ENCODE results near the gene ATE1. TPM values are rescaled to one million over a fixed set of nuclear protein-coding genes. Genes with fewer than 3 reads are reported as not detected.

The ATE1 gene
- total RNA-seq, 1 experiment from 2014 or later = 21.1 TPM

DNA sequence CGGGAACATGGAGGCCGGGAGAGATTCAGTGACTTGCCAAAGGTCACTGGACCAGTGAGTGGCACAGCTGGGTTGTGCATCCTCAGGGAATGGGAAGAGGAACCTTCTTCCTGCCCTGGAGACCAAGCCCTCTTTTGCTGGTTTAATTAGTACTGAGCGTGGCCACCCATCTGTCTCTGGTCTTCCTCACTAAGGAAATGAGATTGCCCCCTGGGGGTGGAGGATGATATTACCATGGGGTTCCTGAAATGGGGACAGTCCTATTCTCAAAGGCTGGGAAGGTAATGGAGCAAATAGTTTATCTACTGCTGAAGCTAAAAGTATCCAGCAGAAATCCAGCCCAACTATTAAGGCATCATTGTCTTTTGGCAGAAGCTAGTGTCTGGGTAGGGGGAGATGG lies 231.0 kb downstream of the ATE1 start:
- peak; percentile 15 for DNase-seq (ENCODE audit: low read depth)

DNA sequence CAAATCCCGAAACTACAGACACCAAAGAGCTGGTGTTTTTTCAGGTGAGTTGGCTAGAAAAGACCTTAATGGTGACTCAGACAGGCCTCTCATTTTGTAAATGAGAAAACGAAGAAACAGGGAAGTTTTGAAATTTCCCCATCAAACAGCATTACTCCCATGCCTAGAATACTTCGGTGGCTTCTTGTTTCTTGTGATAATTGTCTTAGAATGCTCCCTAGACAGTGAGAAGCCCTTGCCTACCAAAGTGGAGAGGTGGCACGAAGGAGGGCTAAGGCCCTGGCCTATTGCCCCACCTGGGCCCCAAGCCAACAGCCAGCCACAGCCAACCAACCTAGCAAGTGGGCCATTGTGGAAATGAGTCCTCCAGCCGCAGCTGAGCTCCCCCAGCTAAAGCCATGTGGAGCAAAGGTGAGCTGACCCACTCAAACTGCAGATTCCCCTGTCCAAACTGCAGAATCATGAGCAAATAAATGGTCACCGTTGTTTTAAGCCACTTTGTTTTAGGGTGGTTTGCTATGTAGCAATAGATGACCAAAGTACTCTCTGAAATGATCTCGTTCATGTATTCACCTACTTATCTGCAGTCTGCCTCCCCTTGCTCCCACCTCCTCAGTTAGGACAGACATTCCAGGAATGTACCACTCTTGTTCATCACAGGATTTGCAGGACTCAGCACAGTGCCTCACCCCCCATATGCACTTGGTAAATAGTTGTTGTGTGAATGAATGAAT lies 231.9 kb downstream of the ATE1 start:
- DNase-seq (ENCODE audit: low read depth) = no peak

DNA sequence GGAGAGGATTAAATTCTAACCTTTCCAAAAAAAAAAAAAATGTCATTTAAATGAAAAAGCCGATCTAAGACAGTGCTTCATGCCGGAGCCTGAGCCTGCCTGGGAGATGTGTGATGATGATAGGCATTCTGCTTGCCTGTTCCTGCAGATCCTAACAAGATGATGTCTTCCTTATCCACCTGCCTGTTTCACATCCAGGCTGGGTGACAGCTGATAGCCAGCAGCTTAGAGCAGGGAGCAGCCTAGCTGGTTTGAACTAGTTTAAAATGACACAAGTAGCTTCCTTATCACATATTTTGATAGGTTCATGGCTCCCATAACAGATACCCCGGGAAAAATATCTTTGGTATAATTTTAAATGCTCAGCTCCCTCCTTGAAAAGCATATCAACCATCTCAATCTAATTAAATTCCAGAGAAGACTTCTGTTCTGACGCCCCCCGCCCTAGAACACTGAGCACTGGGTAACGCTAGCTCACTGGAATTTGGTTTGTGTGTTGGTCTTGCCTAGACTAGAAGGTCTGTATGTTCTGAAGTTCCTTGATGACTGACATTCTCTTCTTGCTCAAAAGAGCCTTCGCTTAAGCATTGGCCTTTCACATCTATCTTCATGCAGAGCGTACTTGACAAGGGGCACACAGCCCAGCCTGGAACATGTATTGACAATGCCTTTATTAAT lies 232.7 kb downstream of the ATE1 start:
- DNase-seq (ENCODE audit: low read depth) = peak; percentile 5

DNA sequence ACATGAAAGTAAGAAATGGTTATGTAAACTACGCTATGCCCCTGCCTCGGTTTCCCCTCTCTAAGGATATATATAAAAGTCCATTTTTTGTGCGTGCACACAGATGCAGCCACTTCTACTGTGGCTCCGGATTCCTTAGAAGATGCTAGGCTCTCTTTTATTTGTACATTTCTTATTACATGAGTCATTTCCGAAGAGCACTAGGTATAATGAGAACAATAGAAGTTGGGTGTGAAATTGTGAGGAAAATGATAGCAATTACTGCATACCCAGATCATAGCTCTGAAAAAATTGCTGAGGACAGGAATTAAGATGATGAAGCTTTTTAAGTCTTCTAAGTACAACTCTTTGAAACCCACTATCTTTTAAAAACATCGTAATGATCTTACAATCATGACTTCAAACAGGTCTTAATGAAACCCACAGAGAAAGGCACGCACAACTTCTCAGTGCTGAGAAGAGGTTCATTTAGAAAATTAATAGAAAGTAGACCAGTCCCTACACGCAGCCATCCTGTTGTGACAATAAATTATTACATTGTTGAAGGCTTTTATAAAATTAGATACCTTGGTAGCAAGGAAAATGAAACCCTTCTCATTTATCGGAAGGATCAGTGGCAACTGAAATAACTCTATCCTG lies 233.4 kb downstream of the ATE1 start:
- DNase-seq (ENCODE audit: low read depth) = no peak

DNA sequence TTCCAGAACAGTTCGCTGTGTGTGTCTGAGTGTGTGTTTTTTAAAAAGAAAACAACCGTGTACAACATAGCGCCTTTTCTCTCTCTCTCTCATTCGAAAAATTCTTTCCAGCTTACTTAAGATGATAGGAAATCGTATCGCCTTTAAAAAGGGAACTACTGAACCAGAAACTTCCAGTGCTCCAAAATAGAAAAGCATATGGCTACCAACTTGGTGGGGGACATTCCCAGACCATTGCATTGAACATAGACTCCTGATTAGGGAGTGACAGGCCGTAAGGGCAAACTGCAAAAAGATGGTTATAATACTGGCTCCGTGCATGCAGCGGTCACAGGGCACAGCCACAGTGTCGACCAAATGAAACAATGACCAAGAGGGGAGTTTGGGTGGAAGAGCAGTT lies 235.2 kb downstream of the ATE1 start:
- DNase-seq (ENCODE audit: low read depth) = no peak

DNA sequence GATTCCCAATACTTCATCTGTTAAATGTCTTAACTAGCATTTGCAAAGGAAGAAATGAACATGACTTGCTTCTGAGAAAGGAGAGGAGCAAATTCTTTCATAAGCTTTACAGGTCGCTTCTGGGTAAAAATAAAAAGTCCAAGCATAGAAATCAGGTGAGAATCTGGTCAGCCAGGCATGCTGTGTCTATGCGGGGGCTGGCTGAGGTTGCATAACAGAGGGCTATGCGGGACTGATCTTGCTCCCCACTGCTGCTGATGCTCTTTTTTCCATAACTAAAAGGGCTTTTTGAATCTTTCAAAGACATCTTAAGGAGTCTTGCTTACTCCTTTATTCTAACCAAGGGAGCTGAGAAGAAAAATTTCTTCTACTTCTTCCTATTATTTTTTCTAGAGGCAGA lies 236.9 kb downstream of the ATE1 start:
- no peak for DNase-seq (ENCODE audit: low read depth)

Other genes with a start within 250 kb of the ATE1 start
- gene NSMCE4A, start 47.2 kb upstream of the ATE1 start, total RNA-seq (2014; rRNA removed) = 40.2 and 44.8 TPM in 2 replicates
- gene TACC2, start 61.1 kb upstream of the ATE1 start, total RNA-seq (2014; rRNA removed) = 7.4 and 11.3 TPM in 2 replicates